CD8-positive, alpha-beta memory T cell (primary cell): ENCODE data around the gene C1orf174. TPM values are rescaled to one million over a fixed set of nuclear protein-coding genes. Genes with fewer than 3 reads are reported as not detected.
A peak's percentile ranks its signal among the peaks of the same experiment; 100 is the strongest.

Source experiments
- CTCF ChIA-PET: fragments of 350-600 bp; sonication (Branson Sonifier 250); formaldehyde crosslinking; loops from one replicate; lab custom pipeline; 2021; ENCODE audit warnings: antibody characterized with exemption; lab: Charles Lee
- POLR2A ChIA-PET: fragments of 350-600 bp; sonication (Branson Sonifier 250); formaldehyde crosslinking; loops from one replicate; lab custom pipeline; 2021; ENCODE audit warnings: antibody characterized with exemption; lab: Charles Lee
- DNase-seq, 5 donors: peaks; one replicate each; pipeline versions ENCODE4 v3.0.0 to v3.0.0-alpha.2; 2020 to 2022; ENCODE audit warnings: mixed read lengths in 1 of 5
- H3K27ac ChIP-seq: one replicate; pipeline ENCODE4 v1.7.0; 2013; ENCODE audit warnings: low read depth, mild to moderate bottlenecking, low read length, moderate library complexity
- H3K27me3 ChIP-seq: 2 replicates; pipeline ENCODE4 v1.7.0; 2013; ENCODE audit warnings: low read length, mild to moderate bottlenecking; ENCODE audit not compliant: insufficient read depth, poor library complexity, severe bottlenecking
- H3K36me3 ChIP-seq: 2 replicates; pipeline ENCODE4 v1.7.0; 2013; ENCODE audit warnings: mild to moderate bottlenecking, low read length, moderate library complexity; ENCODE audit not compliant: insufficient read depth
- H3K4me1 ChIP-seq: 2 replicates; pipeline ENCODE4 v1.7.0; 2013; ENCODE audit warnings: mild to moderate bottlenecking, low read length, moderate library complexity; ENCODE audit not compliant: insufficient read depth
- H3K4me3 ChIP-seq: 2 replicates; pipeline ENCODE4 v1.7.0; 2013; ENCODE audit warnings: mild to moderate bottlenecking, low read length
- H3K9me3 ChIP-seq: 2 replicates; pipeline ENCODE4 v1.7.0; 2013; ENCODE audit warnings: mild to moderate bottlenecking, low read length
- H3K27ac Mint-ChIP-seq, 8 donors: one replicate each; pipeline ENCODE4 v1.8.0; 2020 to 2021; ENCODE audit warnings: mixed read lengths in 8 of 8, mild to moderate bottlenecking in 6 of 8, inconsistent platforms in 3 of 8, moderate library complexity in 3 of 8
- H3K27me3 Mint-ChIP-seq, 2 donors: one replicate each; pipeline ENCODE4 v1.8.0; 2020 to 2021; ENCODE audit warnings: mixed read lengths in 2 of 2, mild to moderate bottlenecking in 1 of 2, moderate library complexity in 1 of 2
- H3K36me3 Mint-ChIP-seq, 3 donors: one replicate each; pipeline ENCODE4 v1.8.0; 2020 to 2021; ENCODE audit warnings: mixed read lengths in 3 of 3, inconsistent platforms in 1 of 3, mild to moderate bottlenecking in 1 of 3
- H3K4me1 Mint-ChIP-seq, 3 donors: one replicate each; pipeline ENCODE4 v1.8.0; 2020 to 2021; ENCODE audit warnings: mixed read lengths in 3 of 3, inconsistent platforms in 1 of 3, mild to moderate bottlenecking in 1 of 3
- H3K4me3 Mint-ChIP-seq, 7 donors: one replicate each; pipeline ENCODE4 v1.8.0; 2020 to 2021; ENCODE audit warnings: mixed read lengths in 7 of 7, mild to moderate bottlenecking in 6 of 7, moderate library complexity in 4 of 7, inconsistent platforms in 2 of 7
- H3K9me3 Mint-ChIP-seq, 5 donors: one replicate each; pipeline ENCODE4 v1.8.0; 2020 to 2022; ENCODE audit warnings: mixed read lengths in 5 of 5, mild to moderate bottlenecking in 3 of 5, moderate library complexity in 2 of 5, inconsistent platforms in 1 of 5
- polyA plus RNA-seq: library from polyadenylated mRNA; unstranded; fragments of 300-500 nt; fragmentation: Illumina TruSeq; gene quantifications from one replicate; pipeline ENCODE4 v1.2.3, GENCODE V29; 2021
- total RNA-seq, 2 experiments: library from RNA; stranded (reverse); gene quantifications; one replicate each; pipeline ENCODE4 v1.2.3, GENCODE V29; 2021

The C1orf174 gene
- total and polyA plus RNA-seq, 3 experiments from 2014 or later: 31.1 to 51.8 (median 49.7) TPM

DNA sequence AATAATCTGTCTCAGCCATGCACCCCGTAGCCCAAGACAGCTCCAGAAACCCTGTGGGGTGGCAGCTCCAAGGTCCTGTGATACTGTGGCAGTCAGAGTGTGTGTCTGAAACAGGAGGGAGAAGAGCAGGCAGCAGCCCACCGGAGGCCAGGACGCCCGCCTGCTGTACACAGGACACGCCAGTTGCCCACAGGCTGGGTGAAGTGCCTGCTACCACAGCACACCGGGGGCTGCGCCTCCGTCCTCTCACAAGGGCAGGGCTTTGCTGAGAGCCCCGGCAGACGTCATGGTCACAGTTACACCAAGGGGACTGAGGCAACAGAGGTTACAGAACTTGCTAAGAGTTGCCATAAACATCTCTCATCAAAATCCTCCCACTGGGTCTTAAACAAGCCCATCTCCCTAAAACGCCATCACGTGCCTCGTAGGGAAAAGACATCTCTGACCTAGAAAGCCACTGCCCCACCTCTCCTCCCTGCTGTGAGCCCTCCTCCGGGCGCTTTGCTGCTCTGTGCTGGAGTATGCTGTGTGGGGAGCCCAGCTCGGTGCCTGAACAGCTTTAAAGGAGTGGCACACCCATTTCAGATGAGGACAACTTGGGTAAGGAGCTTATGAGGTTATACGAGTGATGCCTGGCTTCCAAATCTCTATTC is 5.3 kb downstream of the C1orf174 start:
- H3K4me1 ChIP-seq: peaks cover 21% of the 10 kb centered on the region
- peak overlapping the region in 3 of 8 donors; percentile 29 to 47 (median 30) for H3K27ac Mint-ChIP-seq
- DNase-seq: no peak
- H3K9me3 ChIP-seq: peaks cover 13% of the 10 kb centered on the region
- H3K27ac ChIP-seq: no peak overlapping the region
- peaks cover 2 to 12% (median 11%) of the 10 kb centered on the region in 5 donors for H3K9me3 Mint-ChIP-seq
- ChIA-PET CTCF (interaction anchor here (1.8 kb wide), 1 partner anchor 37 kb away, joined by 3 read pairs; the partner anchor contains the start of genes CEP104 and DFFB), POLR2A (no interaction called here)
- peaks cover 39 to 62% (median 54%) of the 10 kb centered on the region in 3 donors for H3K4me1 Mint-ChIP-seq
- peaks cover 12 to 57% (median 12%) of the 10 kb centered on the region in 3 donors for H3K36me3 Mint-ChIP-seq
- peaks cover 18% of the 10 kb centered on the region for H3K36me3 ChIP-seq
- no peak overlapping the region for H3K4me3 ChIP-seq
- no peaks in the 10 kb centered on the region for H3K27me3 ChIP-seq
- no peak overlapping the region for H3K4me3 Mint-ChIP-seq
- H3K27me3 Mint-ChIP-seq: no peaks in the 10 kb centered on the region

DNA sequence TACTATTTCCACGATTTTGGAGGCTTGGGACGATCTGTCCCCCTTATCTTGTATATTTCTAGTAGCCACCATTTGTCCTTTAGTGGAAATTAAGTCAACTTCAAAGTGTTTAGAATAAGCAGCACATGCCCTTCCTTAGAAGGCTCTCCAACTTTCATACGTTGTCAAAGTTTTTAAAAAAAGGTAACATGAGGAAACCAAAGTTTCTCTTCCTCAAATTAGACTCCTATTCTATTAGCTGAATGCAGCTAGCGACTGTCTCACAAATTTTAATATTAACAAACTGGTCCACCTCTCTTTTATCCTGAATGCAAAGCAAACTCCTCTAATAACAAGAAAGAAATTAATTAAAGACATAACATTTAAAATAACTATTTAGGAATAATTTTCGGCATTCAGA is 6.9 kb downstream of the C1orf174 start:
- H3K4me1 Mint-ChIP-seq: peaks cover 32 to 57% (median 43%) of the 10 kb centered on the region in 3 donors
- no peaks in the 10 kb centered on the region for H3K27me3 ChIP-seq
- peaks cover 2 to 7% (median 6%) of the 10 kb centered on the region in 5 donors for H3K9me3 Mint-ChIP-seq
- POLR2A ChIA-PET: no interaction called here
- CTCF ChIA-PET: interaction anchor here (1.8 kb wide), 1 partner anchor 36 kb away, joined by 3 read pairs; the partner anchor contains the start of genes CEP104 and DFFB
- H3K4me1 ChIP-seq: peaks cover 8% of the 10 kb centered on the region
- peak overlapping the region in 1 of 7 donors; percentile 24 for H3K4me3 Mint-ChIP-seq
- DNase-seq: no peak
- peaks cover 5 to 61% (median 18%) of the 10 kb centered on the region in 3 donors for H3K36me3 Mint-ChIP-seq
- H3K9me3 ChIP-seq: peaks cover 9% of the 10 kb centered on the region
- no peak overlapping the region for H3K27ac ChIP-seq
- peaks cover 22% of the 10 kb centered on the region for H3K36me3 ChIP-seq
- H3K4me3 ChIP-seq: no peak overlapping the region
- no peaks in the 10 kb centered on the region for H3K27me3 Mint-ChIP-seq
- peak overlapping the region in 4 of 8 donors; percentile 15 to 56 (median 32) for H3K27ac Mint-ChIP-seq

GRCh38 chr1:3892748-3893147 is 7.3 kb downstream of the C1orf174 start:
- ChIA-PET CTCF (no interaction called here), POLR2A (no interaction called here)
- Histone ChIP-seq H3K36me3 (peaks cover 26% of the 10 kb centered on the region), H3K4me1 (peaks cover 8% of the 10 kb centered on the region), H3K27me3 (no peaks in the 10 kb centered on the region), H3K9me3 (peaks cover 4% of the 10 kb centered on the region), H3K27ac (no peak overlapping the region), H3K4me3 (no peak overlapping the region)
- Mint-ChIP-seq H3K27me3 (no peaks in the 10 kb centered on the region), H3K27ac (peak overlapping the region; percentile 15 to 92 (median 68)), H3K36me3 (peaks cover 1 to 63% (median 20%) of the 10 kb centered on the region in 3 donors), H3K9me3 (peaks cover under 1 to 6% (median 3%) of the 10 kb centered on the region in 5 donors), H3K4me3 (peak overlapping the region in 1 of 7 donors; percentile 24), H3K4me1 (peaks cover 29 to 57% (median 39%) of the 10 kb centered on the region in 3 donors)
- no peak for DNase-seq

GRCh38 chr1:3891329-3891865 is 8.7 kb downstream of the C1orf174 start:
- Mint-ChIP-seq H3K36me3 (peaks cover 0 to 64% (median 15%) of the 10 kb centered on the region in 3 donors), H3K4me1 (peaks cover 21 to 49% (median 26%) of the 10 kb centered on the region in 3 donors), H3K4me3 (peak overlapping the region in 2 of 7 donors; percentile 51 to 78), H3K9me3 (no peaks in the 10 kb centered on the region), H3K27me3 (no peaks in the 10 kb centered on the region), H3K27ac (peak overlapping the region in 4 of 8 donors; percentile 54 to 92 (median 88))
- peak in 1 of 5 donors; percentile 51 for DNase-seq
- H3K27ac ChIP-seq: no peak overlapping the region
- no peaks in the 10 kb centered on the region for H3K9me3 ChIP-seq
- no peak overlapping the region for H3K4me3 ChIP-seq
- ChIA-PET CTCF (interaction anchor here (1.1 kb wide), 2 partner anchors 10 to 12 kb away, joined by 3 to 4 read pairs; no protein-coding TSS in a partner anchor), POLR2A (interaction anchor here (2.5 kb wide), 1 partner anchor 9 kb away, joined by 14 read pairs; the partner anchor contains the start of gene C1orf174)
- peaks cover 8% of the 10 kb centered on the region for H3K4me1 ChIP-seq
- H3K27me3 ChIP-seq: no peaks in the 10 kb centered on the region
- H3K36me3 ChIP-seq: peaks cover 26% of the 10 kb centered on the region

- Histone ChIP-seq H3K9me3 (no peaks in the 10 kb centered on the region), H3K36me3 (peaks cover 26% of the 10 kb centered on the region), H3K27me3 (no peaks in the 10 kb centered on the region), H3K4me3 (no peak overlapping the region), H3K27ac (peak overlapping the region; percentile 20), H3K4me1 (peaks cover 8% of the 10 kb centered on the region)
- DNase-seq: peak in 2 of 5 donors; percentile 41 to 49
- Mint-ChIP-seq H3K4me3 (peak overlapping the region; percentile 70 to 89 (median 78)), H3K4me1 (peaks cover 19 to 43% (median 24%) of the 10 kb centered on the region in 3 donors), H3K27me3 (no peaks in the 10 kb centered on the region), H3K9me3 (no peaks in the 10 kb centered on the region), H3K27ac (peak overlapping the region; percentile 84 to 97 (median 92)), H3K36me3 (peaks cover 0 to 65% (median 16%) of the 10 kb centered on the region in 3 donors)
- CTCF ChIA-PET: interaction anchor here (1.1 kb wide), 2 partner anchors 10 to 12 kb away, joined by 3 to 4 read pairs; no protein-coding TSS in a partner anchor
- POLR2A ChIA-PET: interaction anchor here (2.5 kb wide), 1 partner anchor 9 kb away, joined by 14 read pairs; the partner anchor contains the start of gene C1orf174
Observed at GRCh38 chr1:3890389-3891328, 9.4 kb downstream of the C1orf174 start.

- H3K27ac ChIP-seq: peak overlapping the region; percentile 20
- Mint-ChIP-seq H3K27me3 (no peaks in the 10 kb centered on the region), H3K9me3 (no peaks in the 10 kb centered on the region), H3K36me3 (peaks cover 0 to 66% (median 17%) of the 10 kb centered on the region in 3 donors), H3K27ac (peak overlapping the region; percentile 84 to 97 (median 92)), H3K4me3 (peak overlapping the region; percentile 60 to 89 (median 77)), H3K4me1 (peaks cover 19 to 43% (median 24%) of the 10 kb centered on the region in 3 donors)
- H3K36me3 ChIP-seq: peaks cover 24% of the 10 kb centered on the region
- peak in 2 of 5 donors; percentile 33 to 60 for DNase-seq
- peaks cover 8% of the 10 kb centered on the region for H3K4me1 ChIP-seq
- H3K9me3 ChIP-seq: no peaks in the 10 kb centered on the region
- H3K4me3 ChIP-seq: no peak overlapping the region
- POLR2A ChIA-PET: interaction anchor here (2.5 kb wide), 1 partner anchor 10 kb away, joined by 14 read pairs; the partner anchor contains the start of gene C1orf174
- H3K27me3 ChIP-seq: no peaks in the 10 kb centered on the region
- CTCF ChIA-PET: interaction anchor here (1.1 kb wide), 1 partner anchor 13 kb away, joined by 4 read pairs; no protein-coding TSS in a partner anchor
Observed at GRCh38 chr1:3889936-3890335, 10.1 kb downstream of the C1orf174 start.

DNA sequence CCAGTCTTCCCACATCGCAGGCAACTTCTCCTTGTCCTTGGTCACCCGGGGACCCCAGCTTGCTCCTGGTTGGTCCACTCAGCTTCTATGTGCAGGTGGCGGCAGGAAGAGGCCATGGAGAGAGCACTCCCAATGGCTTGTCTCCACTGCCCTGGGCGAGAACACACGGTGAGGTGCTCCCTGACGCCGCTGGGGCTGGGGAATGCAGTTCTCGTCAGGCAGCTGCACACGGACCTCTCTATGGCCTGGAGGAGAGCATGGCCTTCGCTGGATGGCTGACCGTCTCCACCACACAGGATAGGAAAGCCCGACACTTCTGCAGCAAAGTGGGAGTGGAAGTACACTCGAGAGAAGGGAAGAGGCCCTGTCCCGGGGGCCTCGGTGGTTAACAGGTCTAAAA is 11.8 kb downstream of the C1orf174 start:
- H3K36me3 ChIP-seq: peaks cover 24% of the 10 kb centered on the region
- peak overlapping the region in 1 of 8 donors; percentile 17 for H3K27ac Mint-ChIP-seq
- no peaks in the 10 kb centered on the region for H3K27me3 ChIP-seq
- no peaks in the 10 kb centered on the region for H3K9me3 ChIP-seq
- no peak overlapping the region for H3K4me3 Mint-ChIP-seq
- H3K27me3 Mint-ChIP-seq: no peaks in the 10 kb centered on the region
- H3K36me3 Mint-ChIP-seq: peaks cover 2 to 76% (median 22%) of the 10 kb centered on the region in 3 donors
- H3K27ac ChIP-seq: no peak overlapping the region
- peaks cover 8% of the 10 kb centered on the region for H3K4me1 ChIP-seq
- no peaks in the 10 kb centered on the region for H3K9me3 Mint-ChIP-seq
- peak in 1 of 5 donors; percentile 37 for DNase-seq
- peaks cover 19 to 46% (median 26%) of the 10 kb centered on the region in 3 donors for H3K4me1 Mint-ChIP-seq
- no peak overlapping the region for H3K4me3 ChIP-seq
- POLR2A ChIA-PET: interaction anchor here (0.5 kb wide), 1 partner anchor 16 kb away, joined by 3 read pairs; no protein-coding TSS in a partner anchor
- CTCF ChIA-PET: no interaction called here
